A549 (cell line): Measurements from ENCODE around the gene IGFL4. TPM values are rescaled to one million over a fixed set of nuclear protein-coding genes. Genes with fewer than 3 reads are reported as not detected.

Source experiments
- ATAC-seq, 2 experiments: fragments of 200-7000 bp in 1 of 2; fragments of >200 bp in 1 of 2; cut with Nextera tagmentation in 1 of 2; cut with Tn5 transposase in 1 of 2; 3 replicates each; pipeline versions ENCODE4 v1.8.0 to v1.9.1; 2018 to 2020; ENCODE audit warnings: mild to moderate bottlenecking in 1 of 2, moderate library complexity in 1 of 2
- CTCF ChIA-PET: fragments of 300-600 bp; sonication (Branson Sonifier 250); formaldehyde crosslinking; extraction: SDS; loops from one replicate; lab custom pipeline; 2021; ENCODE audit warnings: antibody characterized with exemption, inconsistent platforms; lab: Yijun Ruan, JAX
- POLR2A ChIA-PET: fragments of 350-600 bp; formaldehyde crosslinking; extraction: SDS; loops from one replicate; lab custom pipeline; 2021; ENCODE audit warnings: antibody characterized with exemption, inconsistent platforms; lab: Yijun Ruan, JAX
- DNase-seq, 2 experiments: peaks; one replicate each; pipeline versions ENCODE4 v3.0.0 to v3.0.0-alpha.2; 2011 to 2016; ENCODE audit warnings: low read depth in 1 of 2, low spot score in 1 of 2
- FAIRE-seq: peaks from 2 replicates; lab custom pipeline; 2011; peaks lifted over from hg19 to GRCh38; lab: Jason Lieb, UNC
- H3K27ac ChIP-seq, 2 experiments: fragments of >200 bp; sonication (Bioruptor Twin); formaldehyde crosslinking; 3 replicates each; pipeline ENCODE4 v1.5.1; 2016 to 2017
- H3K4me1 ChIP-seq: fragments of >200 bp; sonication (Bioruptor Twin); formaldehyde crosslinking; 3 replicates; pipeline ENCODE4 v1.6.1; 2016
- H3K4me2 ChIP-seq: fragments of >200 bp; sonication (Bioruptor Twin); formaldehyde crosslinking; 3 replicates; pipeline ENCODE4 v1.6.1; 2016
- H3K4me3 ChIP-seq: fragments of >200 bp; sonication (Bioruptor Twin); formaldehyde crosslinking; 3 replicates; pipeline ENCODE4 v1.5.1; 2016
- H3K9me3 ChIP-seq: fragments of >200 bp; sonication (Bioruptor Twin); formaldehyde crosslinking; 3 replicates; pipeline ENCODE4 v1.6.1; 2016
- CEBPB ChIP-seq, 2 experiments: fragments of >200 bp in 1 of 2; sonication (Bioruptor Twin) in 1 of 2; formaldehyde crosslinking in 1 of 2; IDR thresholded peaks; 2 replicates each; pipeline ENCODE4 v1.6.1; 2012 to 2016
- CTCF ChIP-seq: fragments of >200 bp; sonication (Bioruptor Twin); formaldehyde crosslinking; IDR thresholded peaks from 3 replicates; pipeline ENCODE4 v1.5.1; 2016
- JUNB ChIP-seq: fragments of >200 bp; sonication (Bioruptor Twin); formaldehyde crosslinking; IDR thresholded peaks from 2 replicates; pipeline ENCODE4 v1.6.1; 2016
- KDM5A ChIP-seq: fragments of 200-600 bp; sonication (generic); IDR thresholded peaks from 2 replicates; pipeline ENCODE4 v1.6.1; 2016; ENCODE audit warnings: antibody characterized with exemption, mild to moderate bottlenecking
- MAZ ChIP-seq: fragments of 150-350 bp; IDR thresholded peaks from 2 replicates; pipeline ENCODE4 v1.6.1; 2014; ENCODE audit warnings: antibody characterized with exemption, low read depth, low read length, borderline replicate concordance
- NR3C1 ChIP-seq: fragments of >200 bp; sonication (Bioruptor Twin); formaldehyde crosslinking; IDR thresholded peaks from 3 replicates; pipeline ENCODE4 v1.6.1; 2017
- PBX3 ChIP-seq: IDR thresholded peaks from 2 replicates; pipeline ENCODE4 v1.6.1; 2012
- RAD21 ChIP-seq, 2 experiments: fragments of >200 bp in 1 of 2; sonication (Bioruptor Twin) in 1 of 2; formaldehyde crosslinking in 1 of 2; IDR thresholded peaks in 1 of 2; conservative IDR thresholded peaks in 1 of 2; 2 replicates in 1 of 2; 3 replicates in 1 of 2; pipeline ENCODE4 v1.6.1; 2012 to 2018; ENCODE audit warnings: inconsistent platforms in 1 of 2
- WGBS: methylation state at CpG from one replicate; pipeline ENCODE4 v1.1.6; 2017; ENCODE audit errors: missing lambda C conversion rate; 5-methylcytosine and 5-hydroxymethylcytosine counted together
- polyA plus RNA-seq, 4 experiments: library from polyadenylated mRNA; depleted of rRNA in 3 of 4; stranded (reverse); fragments of >200 nt; fragmentation: RNase III in 1 of 4; extraction: RNeasy Plus Mini Kit Qiagen cat#74134 plus additional on column Dnase treatment in 1 of 4; gene quantifications; 2 replicates in 3 of 4; 3 replicates in 1 of 4; pipeline ENCODE4 v1.2.3, GENCODE V29; 2011 to 2017
- small RNA-seq, 6 experiments: library from RNA; depleted of rRNA; stranded (forward); fragments of <200 nt; gene quantifications; one replicate each; pipeline ENCODE3, GENCODE V24; 2012

The IGFL4 gene
- polyA plus RNA-seq, 2 of the 4 experiments (the other 2 are of a cell fraction), result 1.7 to 3.1 TPM

GRCh38 chr19:45990113-45990728 lies 50.6 kb downstream of the IGFL4 start:
- Histone ChIP-seq H3K4me2 (no peak overlapping the region), H3K27ac (no peak overlapping the region), H3K9me3 (no peaks in the 10 kb centered on the region), H3K4me1 (no peaks in the 10 kb centered on the region), H3K4me3 (no peak overlapping the region)
- FAIRE-seq (no peak), DNase-seq (no peak), ATAC-seq (no peak)
- POLR2A ChIA-PET, result no interaction called here
- CTCF ChIA-PET, result interaction anchor here (1.0 to 2.2 kb wide), 3 partner anchors 11 to 20 kb away, joined by 3 to 11 read pairs (median 3); no protein-coding TSS in a partner anchor
- TF ChIP-seq NR3C1 (no peak), JUNB (no peak), KDM5A (no peak), MAZ (no peak), RAD21 (conservative IDR thresholded peaks at IDR 0.05 in 1 of 2, IDR thresholded peaks at IDR 0.05 in 1 of 2) (no peak), PBX3 (no peak), CTCF (no peak), CEBPB (IDR thresholded peaks at IDR 0.05) (peak in 1 of 2 experiments; percentile 23; a peak in 1 of 4 replicates)
- 59% methylated on average over 12 of the region's 12 CpGs for WGBS

Small RNAs within 50 kb of the gene (small RNA-seq; reads per million reads assigned to genes)
- gene MIR769, result 7.8 to 460 (median 181) reads per million in 6 experiments

Other genes with a start within 250 kb of the IGFL4 start
- 17.1 and 17.5 TPM in 2 replicates for gene DMWD, start 248.2 kb downstream of the IGFL4 start, polyA plus RNA-seq (2011; rRNA removed)
- gene DMWD, start 248.2 kb downstream of the IGFL4 start, polyA plus RNA-seq (2017; fragmentation: RNase III; extraction: RNeasy Plus Mini Kit Qiagen cat#74134 plus additional on column Dnase treatment), result 29.9 to 31.3 TPM (median 29.9 TPM) in 3 replicates
- gene RSPH6A, start 225.7 kb downstream of the IGFL4 start, polyA plus RNA-seq (2011; rRNA removed), result 0.04 TPM in 1 of 2 replicates, not detected in the other
- gene RSPH6A, start 225.7 kb downstream of the IGFL4 start, polyA plus RNA-seq (2017; fragmentation: RNase III; extraction: RNeasy Plus Mini Kit Qiagen cat#74134 plus additional on column Dnase treatment), result 0.04 TPM in 1 of 3 replicates, not detected in the others
- 92.6 and 105 TPM in 2 replicates for gene SYMPK, start 177.9 kb downstream of the IGFL4 start, polyA plus RNA-seq (2011; rRNA removed)
- gene SYMPK, start 177.9 kb downstream of the IGFL4 start, polyA plus RNA-seq (2017; fragmentation: RNase III; extraction: RNeasy Plus Mini Kit Qiagen cat#74134 plus additional on column Dnase treatment), result 57.8 to 61.9 TPM (median 58.1 TPM) in 3 replicates
- gene FOXA3, start 176.7 kb downstream of the IGFL4 start, polyA plus RNA-seq (2011; rRNA removed), result 5.3 and 6.5 TPM in 2 replicates
- gene FOXA3, start 176.7 kb downstream of the IGFL4 start, polyA plus RNA-seq (2017; fragmentation: RNase III; extraction: RNeasy Plus Mini Kit Qiagen cat#74134 plus additional on column Dnase treatment), result 1.2 to 1.6 TPM (median 1.3 TPM) in 3 replicates
- 9.5 and 10.9 TPM in 2 replicates for gene IRF2BP1, start 154.9 kb downstream of the IGFL4 start, polyA plus RNA-seq (2011; rRNA removed)
- gene IRF2BP1, start 154.9 kb downstream of the IGFL4 start, polyA plus RNA-seq (2017; fragmentation: RNase III; extraction: RNeasy Plus Mini Kit Qiagen cat#74134 plus additional on column Dnase treatment), result 20.1 to 23.1 TPM (median 21.3 TPM) in 3 replicates
- 2.1 and 3.4 TPM in 2 replicates for gene MYPOP, start 138.4 kb downstream of the IGFL4 start, polyA plus RNA-seq (2011; rRNA removed)
- gene MYPOP, start 138.4 kb downstream of the IGFL4 start, polyA plus RNA-seq (2017; fragmentation: RNase III; extraction: RNeasy Plus Mini Kit Qiagen cat#74134 plus additional on column Dnase treatment), result 7.9 to 10.6 TPM (median 10.5 TPM) in 3 replicates
- not detected in 2 replicates for gene NANOS2, start 126.2 kb downstream of the IGFL4 start, polyA plus RNA-seq (2011; rRNA removed)
- gene NANOS2, start 126.2 kb downstream of the IGFL4 start, polyA plus RNA-seq (2017; fragmentation: RNase III; extraction: RNeasy Plus Mini Kit Qiagen cat#74134 plus additional on column Dnase treatment), result not detected in 3 replicates
- 0.06 and 0.17 TPM in 2 replicates for gene NOVA2, start 67.1 kb downstream of the IGFL4 start, polyA plus RNA-seq (2011; rRNA removed)
- 0.13 to 0.30 TPM (median 0.24 TPM) in 3 replicates for gene NOVA2, start 67.1 kb downstream of the IGFL4 start, polyA plus RNA-seq (2017; fragmentation: RNase III; extraction: RNeasy Plus Mini Kit Qiagen cat#74134 plus additional on column Dnase treatment)
- gene CCDC61, start 45.5 kb downstream of the IGFL4 start, polyA plus RNA-seq (2011; rRNA removed), result 3.2 and 4.1 TPM in 2 replicates
- gene CCDC61, start 45.5 kb downstream of the IGFL4 start, polyA plus RNA-seq (2017; fragmentation: RNase III; extraction: RNeasy Plus Mini Kit Qiagen cat#74134 plus additional on column Dnase treatment), result 6.9 to 9.0 TPM (median 8.2 TPM) in 3 replicates
- gene PGLYRP1, start 17.9 kb downstream of the IGFL4 start, polyA plus RNA-seq (2011; rRNA removed), result not detected in 2 replicates
- gene PGLYRP1, start 17.9 kb downstream of the IGFL4 start, polyA plus RNA-seq (2017; fragmentation: RNase III; extraction: RNeasy Plus Mini Kit Qiagen cat#74134 plus additional on column Dnase treatment), result not detected in 3 replicates
- 0.16 TPM in 1 of 2 replicates, not detected in the other for gene IGFL3, start 83.7 kb upstream of the IGFL4 start, polyA plus RNA-seq (2011; rRNA removed)
- gene IGFL3, start 83.7 kb upstream of the IGFL4 start, polyA plus RNA-seq (2017; fragmentation: RNase III; extraction: RNeasy Plus Mini Kit Qiagen cat#74134 plus additional on column Dnase treatment), result 0.44 to 1.1 TPM (median 0.66 TPM) in 3 replicates
- 0.78 and 1.9 TPM in 2 replicates for gene IGFL2, start 107.2 kb upstream of the IGFL4 start, polyA plus RNA-seq (2011; rRNA removed)
- gene IGFL2, start 107.2 kb upstream of the IGFL4 start, polyA plus RNA-seq (2017; fragmentation: RNase III; extraction: RNeasy Plus Mini Kit Qiagen cat#74134 plus additional on column Dnase treatment), result 0.21 to 1.4 TPM (median 1.1 TPM) in 3 replicates
- gene IGFL1, start 188.7 kb upstream of the IGFL4 start, polyA plus RNA-seq (2011; rRNA removed), result 0.70 and 0.88 TPM in 2 replicates
- gene IGFL1, start 188.7 kb upstream of the IGFL4 start, polyA plus RNA-seq (2017; fragmentation: RNase III; extraction: RNeasy Plus Mini Kit Qiagen cat#74134 plus additional on column Dnase treatment), result 1.0 to 1.9 TPM (median 1.1 TPM) in 3 replicates